Calu3 (cell line): ENCODE results near the gene ADIPOR1. TPM values are rescaled to one million over a fixed set of nuclear protein-coding genes. Genes with fewer than 3 reads are reported as not detected.

Experiments used
- BruUV-seq: library from RNA; stranded (reverse); fragments of 400-500 nt; replicated peaks from 2 replicates; lab custom pipeline; 2021; lab: Mats Ljungman, UMichigan
- CTCF ChIA-PET: fragments of 300-600 bp; sonication (Branson Sonifier 250); formaldehyde crosslinking; loops from one replicate; lab custom pipeline; 2022; ENCODE audit warnings: antibody characterized with exemption; lab: Charles Lee
- DNase-seq: peaks from one replicate; pipeline ENCODE4 v3.0.0; 2022
- H3K27ac Mint-ChIP-seq: one replicate; pipeline ENCODE4 v1.8.0; 2022; ENCODE audit warnings: mixed read lengths; ENCODE audit not compliant: unreplicated experiment
- H3K27me3 Mint-ChIP-seq: one replicate; pipeline ENCODE4 v1.8.0; 2022; ENCODE audit warnings: mixed read lengths; ENCODE audit not compliant: unreplicated experiment
- H3K36me3 Mint-ChIP-seq: one replicate; pipeline ENCODE4 v1.8.0; 2022; ENCODE audit warnings: mild to moderate bottlenecking, moderate library complexity, mixed read lengths; ENCODE audit not compliant: insufficient read depth, unreplicated experiment
- H3K4me1 Mint-ChIP-seq: one replicate; pipeline ENCODE4 v1.8.0; 2022; ENCODE audit warnings: mild to moderate bottlenecking, low read depth, mixed read lengths; ENCODE audit not compliant: unreplicated experiment
- H3K4me3 Mint-ChIP-seq: one replicate; pipeline ENCODE4 v1.8.0; 2022; ENCODE audit warnings: mild to moderate bottlenecking, low read depth, moderate library complexity, mixed read lengths; ENCODE audit not compliant: unreplicated experiment
- H3K9me3 Mint-ChIP-seq: one replicate; pipeline ENCODE4 v1.8.0; 2022; ENCODE audit warnings: low read depth, mixed read lengths; ENCODE audit not compliant: unreplicated experiment
- CTCF ChIP-seq: fragments of 200-600 bp; IDR thresholded peaks from one replicate; pipeline ENCODE4 v1.8.0; 2022; ENCODE audit warnings: antibody characterized with exemption; ENCODE audit not compliant: unreplicated experiment
- intact Hi-C: fragments of 100-400 bp; cut with micrococcal nuclease; formaldehyde crosslinking; loops from one replicate; pipeline ENCODE4 v1.10.0; 2022; ENCODE audit not compliant: unreplicated experiment
- total RNA-seq: library from RNA; stranded (reverse); gene quantifications from 2 replicates; pipeline ENCODE4 v1.2.3, GENCODE V29; 2022

Gene ADIPOR1
- total RNA-seq, 1 experiment from 2014 or later, result 104 TPM

- H3K4me1 Mint-ChIP-seq, result peaks cover 8% of the 10 kb centered on the region
- no peak overlapping the region for H3K4me3 Mint-ChIP-seq
- H3K36me3 Mint-ChIP-seq, result no peaks in the 10 kb centered on the region
- H3K9me3 Mint-ChIP-seq, result no peaks in the 10 kb centered on the region
- H3K27me3 Mint-ChIP-seq, result peaks cover 85% of the 10 kb centered on the region
- DNase-seq, result no peak
- intact Hi-C loops, result no loop called here
- no TSS peak for BruUV-seq
- TF ChIP-seq CTCF, result no peak
- CTCF ChIA-PET, result interaction anchor here (0.6 to 0.7 kb wide), 2 partner anchors 608 to 1137 kb away, joined by 4 to 8 read pairs; no protein-coding TSS in a partner anchor
- H3K27ac Mint-ChIP-seq, result no peak overlapping the region
These were observed 16.7 kb upstream of the ADIPOR1 start for GRCh38 chr1:202974856-202975255.

GRCh38 chr1:202972046-202972445 is 13.9 kb upstream of the ADIPOR1 start:
- no peak overlapping the region for H3K27ac Mint-ChIP-seq
- DNase-seq, result no peak
- TF ChIP-seq CTCF, result no peak
- CTCF ChIA-PET, result interaction anchor here (0.6 to 1.1 kb wide), 3 partner anchors 19 to 695 kb away, joined by 3 to 4 read pairs (median 3); no protein-coding TSS in a partner anchor
- H3K4me1 Mint-ChIP-seq, result peaks cover 22% of the 10 kb centered on the region
- H3K4me3 Mint-ChIP-seq, result no peak overlapping the region
- peaks cover 9% of the 10 kb centered on the region for H3K36me3 Mint-ChIP-seq
- H3K9me3 Mint-ChIP-seq, result no peaks in the 10 kb centered on the region
- H3K27me3 Mint-ChIP-seq, result peaks cover 58% of the 10 kb centered on the region
- intact Hi-C loops, result no loop called here
- no TSS peak for BruUV-seq

- Mint-ChIP-seq H3K36me3 (peaks cover 21% of the 10 kb centered on the region), H3K4me1 (peaks cover 14% of the 10 kb centered on the region), H3K4me3 (no peak overlapping the region), H3K27me3 (peaks cover 28% of the 10 kb centered on the region), H3K27ac (no peak overlapping the region), H3K9me3 (no peaks in the 10 kb centered on the region)
- peak; percentile 68 for DNase-seq
- TF ChIP-seq CTCF, result peak; percentile 63
- CTCF ChIA-PET, result interaction anchor here (0.5 to 1.6 kb wide), 3 partner anchors 9 to 160 kb away, joined by 4 to 9 read pairs (median 8); no protein-coding TSS in a partner anchor
- intact Hi-C loops, result loop anchor here (1.0 to 2.0 kb wide), 2 partner anchors 30 to 42 kb away; partner anchors contain the start of gene KLHL12
- no TSS peak for BruUV-seq
These were observed 10.8 kb upstream of the ADIPOR1 start for GRCh38 chr1:202968895-202969295.

- H3K27me3 Mint-ChIP-seq, result peaks cover 22% of the 10 kb centered on the region
- no peak for DNase-seq
- H3K4me3 Mint-ChIP-seq, result no peak overlapping the region
- peaks cover 21% of the 10 kb centered on the region for H3K36me3 Mint-ChIP-seq
- CTCF ChIA-PET, result interaction anchor here (0.5 to 1.7 kb wide), 4 partner anchors 9 to 159 kb away, joined by 4 to 10 read pairs (median 8); partner anchors contain the start of gene KLHL12
- no TSS peak for BruUV-seq
- TF ChIP-seq CTCF, result no peak
- H3K9me3 Mint-ChIP-seq, result no peaks in the 10 kb centered on the region
- H3K27ac Mint-ChIP-seq, result no peak overlapping the region
- peaks cover 14% of the 10 kb centered on the region for H3K4me1 Mint-ChIP-seq
- intact Hi-C loops, result loop anchor here (2.0 kb wide), 1 partner anchor 42 kb away; the partner anchor contains the start of gene KLHL12
These were observed 10.2 kb upstream of the ADIPOR1 start for GRCh38 chr1:202968351-202968750.
